H1 (cell line): ENCODE measurements around the gene CRKL. TPM values are rescaled to one million over a fixed set of nuclear protein-coding genes. Genes with fewer than 3 reads are reported as not detected.

Source experiments
- CTCF ChIA-PET: fragments of 300-600 bp; sonication (Branson Sonifier 250); formaldehyde crosslinking; loops from one replicate; lab custom pipeline; 2021; ENCODE audit not compliant: partially characterized antibody; lab: Charles Lee
- POLR2A ChIA-PET: fragments of 300-600 bp; sonication (Branson Sonifier 250); formaldehyde crosslinking; loops from one replicate; lab custom pipeline; 2021; ENCODE audit warnings: inconsistent platforms; ENCODE audit not compliant: partially characterized antibody; lab: Charles Lee
- DNase-seq, 2 experiments: peaks; one replicate each; pipeline versions ENCODE4 v3.0.0 to v3.0.0-alpha.2; 2010 to 2022; ENCODE audit warnings: low spot score in 2 of 2, low read depth in 1 of 2, mixed read lengths in 1 of 2
- FAIRE-seq: peaks from 2 replicates; lab custom pipeline; 2011; peaks lifted over from hg19 to GRCh38; lab: Jason Lieb, UNC
- H2AFZ ChIP-seq: 2 replicates; pipeline ENCODE4 v1.8.1; 2012; ENCODE audit warnings: low read length, inconsistent platforms
- H2AK5ac ChIP-seq: 2 replicates; pipeline ENCODE4 v1.6.1; 2013; ENCODE audit warnings: low read depth, low read length
- H2BK120ac ChIP-seq: replicated peaks from 2 replicates; pipeline ENCODE3; 2013; ENCODE audit warnings: low read depth, low read length, inconsistent platforms
- H2BK12ac ChIP-seq: 2 replicates; pipeline ENCODE4 v1.6.1; 2013; ENCODE audit warnings: low read depth, low read length
- H2BK15ac ChIP-seq: 2 replicates; pipeline ENCODE4 v1.6.1; 2013; ENCODE audit warnings: low read length
- H2BK20ac ChIP-seq: 2 replicates; pipeline ENCODE4 v1.6.1; 2013; ENCODE audit warnings: low read length
- H2BK5ac ChIP-seq: 2 replicates; pipeline ENCODE4 v1.6.1; 2013; ENCODE audit warnings: low read depth, low read length
- H3K14ac ChIP-seq: 2 replicates; pipeline ENCODE4 v1.6.1; 2013; ENCODE audit warnings: inconsistent platforms; ENCODE audit not compliant: insufficient read length
- H3K18ac ChIP-seq: 2 replicates; pipeline ENCODE4 v1.6.1; 2013; ENCODE audit warnings: low read length; ENCODE audit errors: extremely low read depth
- H3K23ac ChIP-seq: 2 replicates; pipeline ENCODE4 v1.6.1; 2013; ENCODE audit warnings: inconsistent platforms; ENCODE audit not compliant: insufficient read length
- H3K23me2 ChIP-seq: 2 replicates; pipeline ENCODE4 v1.6.1; 2013; ENCODE audit warnings: low read depth, low read length
- H3K27ac ChIP-seq: 2 replicates; pipeline ENCODE4 v1.6.1; 2011; ENCODE audit warnings: low read depth, low read length, inconsistent platforms
- H3K27me3 ChIP-seq, 4 experiments: replicated peaks in 1 of 4; 1 replicate in 1 of 4; 2 replicates in 3 of 4; pipeline versions ENCODE4 v1.6.1 to v1.8.1; 2011 to 2013; ENCODE audit warnings: low read length in 3 of 4, mild to moderate bottlenecking in 3 of 4, inconsistent platforms in 2 of 4, mixed read lengths in 2 of 4, moderate library complexity in 1 of 4; ENCODE audit not compliant: control insufficient read depth in 3 of 4, insufficient read depth in 3 of 4; ENCODE audit errors: extremely low read depth in 1 of 4
- H3K36me3 ChIP-seq, 4 experiments: 2 replicates each; pipeline versions ENCODE4 v1.6.1 to v1.8.1; 2011 to 2013; ENCODE audit warnings: mild to moderate bottlenecking in 4 of 4, low read length in 3 of 4, moderate library complexity in 2 of 4, control low read depth in 1 of 4, inconsistent platforms in 1 of 4; ENCODE audit not compliant: insufficient read depth in 4 of 4, control insufficient read depth in 2 of 4
- H3K4ac ChIP-seq: replicated peaks from 2 replicates; pipeline ENCODE3; 2013; ENCODE audit warnings: low read length, low read depth, mixed read lengths, inconsistent platforms; ENCODE audit not compliant: insufficient read length
- H3K4me1 ChIP-seq, 4 experiments: replicated peaks in 1 of 4; 1 replicate in 1 of 4; 2 replicates in 3 of 4; pipeline versions ENCODE4 v1.6.1 to v1.8.1; 2011 to 2013; ENCODE audit warnings: low read length in 3 of 4, inconsistent platforms in 2 of 4, mixed read lengths in 1 of 4; ENCODE audit not compliant: insufficient read depth in 4 of 4, control insufficient read depth in 3 of 4
- H3K4me2 ChIP-seq, 2 experiments: 2 replicates each; pipeline versions ENCODE4 v1.6.1 to v1.8.1; 2011 to 2013; ENCODE audit warnings: low read depth in 2 of 2, low read length in 2 of 2, control low read depth in 1 of 2, inconsistent platforms in 1 of 2, mild to moderate bottlenecking in 1 of 2; ENCODE audit not compliant: insufficient read depth in 1 of 2
- H3K4me3 ChIP-seq, 4 experiments: fragments of 200-600, 300-600 bp in 1 of 4; sonication (generic), shearing (Covaris generic), sonication (Bioruptor Twin) in 1 of 4; 2 replicates each; pipeline versions ENCODE4 v1.5.1 to v1.8.1; 2011 to 2016; ENCODE audit warnings: low read length in 4 of 4, low read depth in 3 of 4, control low read depth in 2 of 4, inconsistent platforms in 2 of 4, mild to moderate bottlenecking in 2 of 4, mixed read lengths in 1 of 4, moderate library complexity in 1 of 4; ENCODE audit not compliant: insufficient read depth in 2 of 4; ENCODE audit errors: extremely low read depth in 1 of 4
- H3K56ac ChIP-seq: replicated peaks from 2 replicates; pipeline ENCODE3; 2013; ENCODE audit warnings: low read depth, mild to moderate bottlenecking, mixed read lengths, low read length, inconsistent platforms; ENCODE audit not compliant: insufficient read length
- H3K79me1 ChIP-seq: 2 replicates; pipeline ENCODE4 v1.6.1; 2013; ENCODE audit warnings: low read depth, low read length, control low read depth
- H3K79me2 ChIP-seq, 2 experiments: 2 replicates each; pipeline versions ENCODE4 v1.6.1 to v1.8.1; 2012 to 2013; ENCODE audit warnings: low read length in 2 of 2, mild to moderate bottlenecking in 2 of 2, inconsistent platforms in 1 of 2; ENCODE audit not compliant: insufficient read depth in 2 of 2, control insufficient read depth in 1 of 2
- H3K9ac ChIP-seq, 4 experiments: replicated peaks in 1 of 4; 1 replicate in 1 of 4; 2 replicates in 3 of 4; pipeline versions ENCODE4 v1.6.1 to v1.8.1; 2011 to 2013; ENCODE audit warnings: low read depth in 3 of 4, low read length in 3 of 4, control low read depth in 2 of 4, mild to moderate bottlenecking in 2 of 4, moderate library complexity in 2 of 4, inconsistent platforms in 1 of 4; ENCODE audit errors: extremely low read depth in 1 of 4
- H3K9me3 ChIP-seq, 2 experiments: 2 replicates each; pipeline versions ENCODE4 v1.6.1 to v1.8.1; 2012 to 2013; ENCODE audit warnings: mild to moderate bottlenecking in 2 of 2, moderate library complexity in 2 of 2, control low read depth in 1 of 2, inconsistent platforms in 1 of 2, low read depth in 1 of 2, low read length in 1 of 2, mixed read lengths in 1 of 2; ENCODE audit not compliant: insufficient read depth in 2 of 2
- H4K20me1 ChIP-seq, 2 experiments: replicated peaks in 1 of 2; 2 replicates each; pipeline versions ENCODE3 to v1.8.1; 2011 to 2013; ENCODE audit warnings: inconsistent platforms in 2 of 2, low read length in 2 of 2, mild to moderate bottlenecking in 1 of 2; ENCODE audit not compliant: insufficient read depth in 2 of 2, control insufficient read depth in 1 of 2
- H4K5ac ChIP-seq: 2 replicates; pipeline ENCODE4 v1.6.1; 2013; ENCODE audit warnings: low read length, low read depth, mixed read lengths, inconsistent platforms; ENCODE audit not compliant: insufficient read length
- H4K8ac ChIP-seq: 2 replicates; pipeline ENCODE4 v1.8.0; 2013; ENCODE audit warnings: mild to moderate bottlenecking, moderate library complexity, low read length, inconsistent platforms; ENCODE audit not compliant: insufficient read depth; ENCODE audit errors: extremely low read depth
- H4K91ac ChIP-seq: replicated peaks from 2 replicates; pipeline ENCODE3; 2013; ENCODE audit warnings: low read length, mixed read lengths, inconsistent platforms; ENCODE audit not compliant: insufficient read length
- CBX8 ChIP-seq: fragments of 300-800, 300-1000 bp; sonication (generic); IDR thresholded peaks from 2 replicates; pipeline ENCODE4 v1.7.1; 2016; ENCODE audit warnings: low read depth, low read length, borderline replicate concordance
- CHD2 ChIP-seq: IDR thresholded peaks from 2 replicates; pipeline ENCODE4 v1.6.1; 2012; ENCODE audit warnings: low read length, improper control_type of control experiment
- CTBP2 ChIP-seq: IDR thresholded peaks from 2 replicates; pipeline ENCODE4 v1.7.0; 2011; ENCODE audit warnings: borderline replicate concordance, mild to moderate bottlenecking, moderate library complexity, mixed read lengths, low read length; ENCODE audit not compliant: insufficient read depth, insufficient read length
- FOSL1 ChIP-seq: IDR thresholded peaks from 2 replicates; pipeline ENCODE4 v1.6.1; 2011; ENCODE audit warnings: mild to moderate bottlenecking, low read depth, low read length, moderate library complexity; ENCODE audit not compliant: insufficient read depth
- POLR2A ChIP-seq, 2 experiments: IDR thresholded peaks; 1 replicate in 1 of 2; 2 replicates in 1 of 2; pipeline ENCODE4 v1.6.1; 2011; ENCODE audit warnings: low read depth in 2 of 2, low read length in 2 of 2, mild to moderate bottlenecking in 2 of 2; ENCODE audit errors: control extremely low read depth in 1 of 2
- RAD21 ChIP-seq, 2 experiments: IDR thresholded peaks in 1 of 2; conservative IDR thresholded peaks in 1 of 2; 2 replicates each; pipeline ENCODE4 v1.6.1; 2011; ENCODE audit warnings: low read depth in 2 of 2, low read length in 2 of 2, improper control_type of control experiment in 1 of 2, inconsistent platforms in 1 of 2, mild to moderate bottlenecking in 1 of 2, moderate library complexity in 1 of 2
- RBBP5 ChIP-seq: IDR thresholded peaks from 2 replicates; pipeline ENCODE4 v1.7.1; 2012; ENCODE audit warnings: low read depth, mild to moderate bottlenecking, inconsistent platforms, low read length, moderate library complexity, borderline replicate concordance
- RFX5 ChIP-seq: IDR thresholded peaks from 2 replicates; pipeline ENCODE4 v1.6.1; 2011; ENCODE audit warnings: low read depth, low read length, improper control_type of control experiment, borderline replicate concordance
- SP2 ChIP-seq: IDR thresholded peaks from 2 replicates; pipeline ENCODE4 v1.6.1; 2012; ENCODE audit warnings: mild to moderate bottlenecking, low read length, inconsistent platforms
- SUZ12 ChIP-seq: fragments of 200-600 bp; sonication (generic); IDR thresholded peaks from 2 replicates; pipeline ENCODE4 v1.6.1; 2012; ENCODE audit warnings: mild to moderate bottlenecking, inconsistent platforms, low read length, moderate library complexity, mixed read lengths
- TAF7 ChIP-seq: optimal IDR thresholded peaks from 2 replicates; pipeline ENCODE3; 2011; ENCODE audit warnings: low read depth, mild to moderate bottlenecking, inconsistent platforms, low read length, moderate library complexity, borderline replicate concordance
- YY1 ChIP-seq: IDR thresholded peaks from 2 replicates; pipeline ENCODE4 v1.6.1; 2011; ENCODE audit warnings: low read depth, mild to moderate bottlenecking, low read length
- WGBS, 2 experiments: shearing (Covaris generic) in 1 of 2; methylation state at CpG; one replicate each; pipeline versions ENCODE4 v1.1.6 to v1.1.7; 2013 to 2015; ENCODE audit warnings: low lambda C conversion rate in 2 of 2, mixed read lengths in 2 of 2, inconsistent platforms in 1 of 2, low coverage in 1 of 2, missing lambda C conversion rate in 1 of 2; ENCODE audit not compliant: insufficient replicate concordance in 2 of 2, insufficient coverage in 1 of 2, insufficient read length in 1 of 2; ENCODE audit errors: extremely low coverage in 1 of 2, missing lambda C conversion rate in 1 of 2; 5-methylcytosine and 5-hydroxymethylcytosine counted together
- polyA plus RNA-seq, 7 experiments: library from polyadenylated mRNA; depleted of rRNA in 3 of 7; stranded (reverse) in 5 of 7; unstranded in 2 of 7; fragments of >200 nt in 5 of 7; fragments of 200-250 nt in 2 of 7; gene quantifications; 1 replicate in 5 of 7; 2 replicates in 1 of 7; 4 replicates in 1 of 7; pipeline versions ENCODE4 v1.2.1 to v1.2.3, GENCODE V29; 2011 to 2013; ENCODE audit warnings: missing spikeins in 2 of 7, mixed read lengths in 2 of 7
- total RNA-seq: library from RNA; stranded (reverse); fragmentation: NEBNext Ultra II Directional; extraction: Animal tissue kit (Norgen Biotek cat#: 25700); gene quantifications from 2 replicates; pipeline ENCODE4 v1.2.1, GENCODE V29; 2021

Gene CRKL
- total and polyA plus RNA-seq, 2 of the 8 experiments (the other 6 are each of a cell fraction or from before 2014, with no cell fraction given), result 34.5 to 94.5 TPM

DNA sequence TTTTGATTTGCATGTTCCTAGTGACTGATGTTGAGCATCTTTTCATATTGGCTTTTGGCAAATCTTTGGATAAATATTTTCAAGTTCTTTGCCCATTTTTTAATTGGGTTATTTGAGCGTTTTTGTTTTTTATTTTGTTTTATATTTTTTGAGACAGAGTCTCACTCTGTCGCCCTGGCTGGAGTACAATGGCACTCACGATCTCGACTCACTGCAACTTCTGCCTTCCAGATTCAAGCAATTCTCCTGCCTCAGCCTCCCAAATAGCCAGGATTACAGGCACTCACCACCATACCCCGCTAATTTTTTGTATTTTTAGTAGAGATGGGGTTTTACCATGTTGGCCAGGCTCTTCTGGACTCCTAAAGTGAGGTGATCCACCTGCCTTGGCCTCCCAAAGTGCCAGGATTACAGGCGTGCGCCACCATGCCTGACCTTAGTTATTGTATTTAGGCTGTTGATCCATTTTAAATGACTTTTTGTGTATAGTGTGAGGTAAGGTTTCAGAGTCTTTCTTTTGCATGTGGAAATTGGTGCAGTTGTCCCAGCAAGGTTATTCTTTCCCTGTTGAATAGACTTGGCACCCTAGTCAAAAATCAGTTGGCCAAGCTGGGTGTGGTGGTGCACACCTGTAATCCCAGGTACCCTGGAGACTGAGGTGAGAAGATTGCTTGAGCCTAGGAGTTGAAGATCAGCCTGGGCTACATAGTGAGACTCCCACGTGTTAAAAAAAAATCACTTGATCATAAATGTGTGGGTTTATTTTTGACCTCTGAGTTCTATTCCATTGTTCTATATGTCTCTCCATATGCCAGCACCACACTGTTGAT, 26.1 kb downstream of the CRKL start:
- no peak overlapping the region for H3K23ac ChIP-seq
- H2BK15ac ChIP-seq, result no peak overlapping the region
- no peak overlapping the region for H2AK5ac ChIP-seq
- no peaks in the 10 kb centered on the region for H3K27me3 ChIP-seq
- no peak overlapping the region for H2AFZ ChIP-seq
- no peak overlapping the region for H3K4me2 ChIP-seq
- no peaks in the 10 kb centered on the region for H3K9me3 ChIP-seq
- peaks cover 33 to 44% of the 10 kb centered on the region in 2 experiments for H4K20me1 ChIP-seq
- H3K23me2 ChIP-seq, result no peaks in the 10 kb centered on the region
- no peak overlapping the region for H3K9ac ChIP-seq
- H2BK20ac ChIP-seq, result no peak overlapping the region
- H3K14ac ChIP-seq, result no peak overlapping the region
- no peak overlapping the region for H2BK120ac ChIP-seq
- no peak overlapping the region for H3K4me3 ChIP-seq
- H4K5ac ChIP-seq, result no peak overlapping the region
- peaks cover 0 to 7% (median under 1%) of the 10 kb centered on the region in 4 experiments; a peak in 2 of 8 replicates for H3K36me3 ChIP-seq
- H3K27ac ChIP-seq, result no peak overlapping the region
- no peak overlapping the region for H4K8ac ChIP-seq
- H3K79me2 ChIP-seq, result peaks cover 43 to 97% of the 10 kb centered on the region in 2 experiments
- no peaks in the 10 kb centered on the region; a peak in 1 of 7 replicates for H3K4me1 ChIP-seq
- H4K91ac ChIP-seq, result no peak overlapping the region
- H3K79me1 ChIP-seq, result peaks cover 9% of the 10 kb centered on the region
- DNase-seq, result no peak
- H3K4ac ChIP-seq, result no peak overlapping the region
- ChIA-PET CTCF (interaction anchor here (0.7 to 1.7 kb wide), 3 partner anchors 12 to 139 kb away, joined by 3 to 6 read pairs (median 4); no protein-coding TSS in a partner anchor), POLR2A (no interaction called here)
- H2BK12ac ChIP-seq, result no peak overlapping the region
- no peak for FAIRE-seq
- H3K18ac ChIP-seq, result no peak overlapping the region
- no peak overlapping the region for H2BK5ac ChIP-seq
- 88% methylated on average over 8 of the region's 8 CpGs; no CpG with 5 or more reads in 1 of the 2 experiments for WGBS, 2 experiments
- no peak overlapping the region for H3K56ac ChIP-seq
- no peak for TF ChIP-seq YY1
- no peak for TF ChIP-seq SP2
- TF ChIP-seq TAF7, result no peak
- TF ChIP-seq CBX8, result no peak
- TF ChIP-seq SUZ12, result no peak
- TF ChIP-seq CTBP2, result no peak
- no peak for TF ChIP-seq RBBP5
- no peak for TF ChIP-seq RAD21 (IDR thresholded peaks at IDR 0.05 in 1 of 2, conservative IDR thresholded peaks at IDR 0.05 in 1 of 2; ENCODE audit: low read depth in 2 of 2, low read length in 2 of 2)
- TF ChIP-seq CHD2, result no peak
- no peak for TF ChIP-seq RFX5
- TF ChIP-seq POLR2A (IDR thresholded peaks at IDR 0.05; ENCODE audit: control extremely low read depth in 1 of 2, low read depth in 2 of 2, low read length in 2 of 2), result no peak
- no peak for TF ChIP-seq FOSL1
